Neural cell (in vitro differentiated cells): Measurements from ENCODE around the gene BAG5.

ENCODE experiments used
- CTCF ChIP-seq: fragments of 450-650 bp; IDR thresholded peaks from 2 replicates; pipeline ENCODE4 v1.5.1; 2014; ENCODE audit warnings: antibody characterized with exemption, mild to moderate bottlenecking, moderate library complexity; ENCODE audit not compliant: poor library complexity, severe bottlenecking
- EZH2 ChIP-seq: fragments of 200-600, 300-800 bp; shearing (Covaris generic), sonication (generic); IDR thresholded peaks from 2 replicates; pipeline ENCODE4 v1.6.1; 2014; ENCODE audit warnings: antibody characterized with exemption, low read length, borderline replicate concordance, mild to moderate bottlenecking; ENCODE audit not compliant: insufficient read depth, poor library complexity, severe bottlenecking
- MXI1 ChIP-seq: fragments of 450-650 bp; conservative IDR thresholded peaks from 2 replicates; pipeline ENCODE4 v1.6.1; 2014; ENCODE audit warnings: antibody characterized with exemption, mild to moderate bottlenecking; ENCODE audit not compliant: poor library complexity, severe bottlenecking
- POLR2AphosphoS5 ChIP-seq: IDR thresholded peaks from 2 replicates; pipeline ENCODE4 v1.6.1; 2012
- RAD21 ChIP-seq: fragments of 450-650 bp; conservative IDR thresholded peaks from 2 replicates; pipeline ENCODE4 v1.6.1; 2014; ENCODE audit warnings: antibody characterized with exemption, mild to moderate bottlenecking, moderate library complexity
- REST ChIP-seq: IDR thresholded peaks from 2 replicates; pipeline ENCODE4 v1.6.1; 2012; ENCODE audit warnings: borderline replicate concordance
- SMC3 ChIP-seq: fragments of 450-650 bp; conservative IDR thresholded peaks from 2 replicates; pipeline ENCODE4 v1.6.1; 2014; ENCODE audit warnings: antibody characterized with exemption, mild to moderate bottlenecking, moderate library complexity; ENCODE audit not compliant: poor library complexity

GRCh38 chr14:103552011-103552845 is 10.2 kb downstream of the BAG5 start:
- TF ChIP-seq CTCF, result no peak
- no peak for TF ChIP-seq REST
- TF ChIP-seq EZH2, result no peak
- no peak for TF ChIP-seq SMC3
- no peak for TF ChIP-seq POLR2AphosphoS5
- TF ChIP-seq RAD21, result no peak
- no peak for TF ChIP-seq MXI1
